CD4-positive, alpha-beta T cell treated with Interleukin-6 at 100 ng/mL for 8 hours (primary cell): Measurements from ENCODE around the gene FDPS.
A peak's percentile ranks its signal among the peaks of the same experiment; 100 is the strongest.

Experiments used
- DNase-seq: peaks from one replicate; pipeline ENCODE4 v3.0.0-alpha.2; 2020; ENCODE audit warnings: mixed read lengths, low spot score

Gene FDPS

DNA sequence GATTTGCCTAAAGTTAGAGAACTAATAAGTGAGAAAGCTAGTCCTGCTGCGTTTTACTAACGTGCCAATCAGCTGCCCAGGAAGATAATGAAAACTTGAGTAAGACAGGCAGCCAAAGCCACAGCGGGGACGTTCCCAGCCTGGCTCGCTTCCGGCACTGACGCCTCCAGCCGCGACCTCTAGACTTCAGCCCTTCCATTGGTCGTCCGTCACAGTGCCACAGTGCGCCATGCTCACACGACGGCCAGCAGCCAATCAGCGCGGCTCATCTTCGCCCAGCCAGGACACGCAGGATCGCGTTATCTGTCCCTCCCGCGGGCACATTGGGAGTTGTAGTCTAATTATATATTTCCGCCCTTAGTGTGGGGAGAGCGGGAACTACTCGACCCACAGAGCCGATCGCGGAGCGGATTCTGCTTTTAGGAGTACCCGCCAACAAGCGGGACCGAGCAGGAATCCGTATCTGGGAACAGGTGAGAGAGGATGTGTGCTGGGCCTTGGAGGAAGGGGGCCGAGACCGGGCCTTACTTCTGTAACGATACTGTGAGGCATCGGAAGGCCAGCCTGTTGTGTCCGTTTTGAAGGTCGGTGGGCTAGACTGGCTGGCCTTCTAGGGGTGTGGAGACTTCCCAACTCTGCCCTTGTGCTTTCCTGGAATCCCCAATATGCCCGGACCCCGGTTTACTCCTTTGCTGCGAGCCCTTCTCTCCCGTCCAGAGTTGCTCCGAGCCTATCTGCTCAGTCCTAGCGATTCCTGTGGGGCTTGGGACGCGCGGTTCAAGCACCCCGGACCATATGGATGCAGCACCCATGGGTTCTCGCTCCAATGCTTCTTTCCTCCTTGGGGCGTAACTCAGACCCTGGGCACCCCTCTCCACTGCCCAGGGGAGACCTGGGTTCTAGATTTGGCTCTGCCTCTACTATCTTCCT is at the start of gene FDPS:
Gene FDPS, plus strand, starts transcription at position 374 of the 930 bp plus-strand sequence. CDS start 924 bp downstream, outside the sequence.
- DNase-seq, result peak; percentile 98

DNA sequence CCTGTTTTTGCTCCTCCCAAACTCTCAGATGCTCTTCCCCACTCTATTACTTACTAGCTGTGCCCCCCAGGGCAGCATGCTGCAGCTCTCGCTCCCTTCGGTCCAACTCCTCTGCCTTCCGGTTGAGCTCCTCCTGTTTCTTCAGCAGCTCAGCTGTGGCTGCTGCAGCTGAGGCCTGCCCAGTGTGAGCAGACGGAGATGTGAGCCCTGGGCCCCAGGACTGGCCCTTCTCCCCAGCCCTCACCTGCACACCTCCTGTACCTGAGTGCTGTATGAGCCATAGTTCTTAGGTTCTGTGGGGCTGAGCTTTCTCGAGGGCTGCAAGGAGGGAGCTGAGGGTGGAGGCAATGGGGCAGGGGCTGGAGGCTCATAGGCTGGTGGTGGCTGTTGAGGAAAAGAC is 48.4 kb upstream of the FDPS start:
- no peak for DNase-seq

- no peak for DNase-seq
These were observed 47.2 kb upstream of the FDPS start for GRCh38 chr1:155261493-155261851.

DNA sequence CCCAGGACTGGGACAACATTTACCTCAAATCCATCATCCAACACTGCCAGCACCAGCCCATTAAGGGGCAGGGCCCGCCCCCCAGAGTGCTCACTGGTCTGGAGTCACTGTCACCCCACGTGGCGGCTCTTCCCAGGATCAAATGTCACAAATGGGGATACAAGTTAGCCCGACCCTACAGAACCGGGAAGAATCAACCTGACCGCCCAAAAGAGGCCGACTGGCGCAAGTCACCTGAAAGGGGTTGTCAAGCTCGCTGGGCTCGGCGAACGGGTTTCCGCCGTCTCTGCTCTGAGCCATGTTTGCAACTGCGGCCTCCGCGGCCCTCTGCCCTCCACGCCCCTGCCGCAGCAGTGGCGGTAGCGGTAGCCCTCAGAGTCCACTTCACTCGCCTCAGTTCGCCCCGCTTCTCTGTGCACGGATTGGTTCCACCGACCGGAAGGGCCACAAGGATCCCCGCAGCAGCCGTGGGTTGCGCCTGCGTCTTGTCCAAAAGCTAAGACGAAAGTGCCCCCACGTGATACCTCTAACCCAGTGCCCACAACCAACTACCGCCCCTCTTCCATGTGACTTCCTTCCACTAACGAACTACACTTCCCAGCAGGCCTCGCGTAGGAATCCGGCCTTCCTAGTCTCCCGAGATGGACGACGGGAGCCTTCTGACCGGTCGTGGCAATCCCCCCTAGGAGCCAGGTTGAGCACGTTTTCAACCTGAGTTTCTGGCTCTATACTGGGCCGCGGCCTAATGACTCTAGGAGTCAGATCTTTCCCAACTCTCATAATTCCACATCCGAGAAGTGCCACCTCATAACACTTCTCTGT is 46.6 kb upstream of the FDPS start, which contains the start of gene SCAMP3:
Gene SCAMP3, minus strand, starts transcription at position 509 of the 822 bp plus-strand sequence. Its CDS starts 209 bp downstream, at position 300.
- peak; percentile 88 for DNase-seq

- no peak for DNase-seq
These were observed 45.6 kb upstream of the FDPS start for GRCh38 chr1:155263067-155263466.

GRCh38 chr1:155266553-155266952 is 42.1 kb upstream of the FDPS start:
- DNase-seq, result no peak

DNA sequence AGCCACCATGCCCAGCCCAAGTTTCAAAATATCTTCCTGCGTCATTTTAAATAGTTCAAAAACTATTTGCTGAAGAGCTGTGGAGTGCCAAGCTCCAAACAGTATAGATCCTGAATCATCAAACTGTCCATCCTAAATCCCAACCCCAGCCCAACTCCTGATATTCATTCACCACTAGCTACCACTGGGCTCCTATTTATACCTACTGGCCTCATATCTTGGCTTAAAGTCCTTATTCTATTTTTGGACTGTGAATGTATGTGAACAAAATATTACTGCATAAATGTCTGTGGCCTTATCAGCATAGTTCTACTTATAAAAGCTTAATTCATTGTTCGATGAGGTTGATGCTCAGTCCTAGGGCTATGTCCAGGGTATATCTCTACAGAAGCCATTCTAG is 41.3 kb upstream of the FDPS start:
- DNase-seq, result no peak

GRCh38 chr1:155268630-155269029 is 40.0 kb upstream of the FDPS start:
- DNase-seq, result no peak

- DNase-seq, result no peak
These were observed 39.3 kb upstream of the FDPS start for GRCh38 chr1:155269381-155269780.

DNA sequence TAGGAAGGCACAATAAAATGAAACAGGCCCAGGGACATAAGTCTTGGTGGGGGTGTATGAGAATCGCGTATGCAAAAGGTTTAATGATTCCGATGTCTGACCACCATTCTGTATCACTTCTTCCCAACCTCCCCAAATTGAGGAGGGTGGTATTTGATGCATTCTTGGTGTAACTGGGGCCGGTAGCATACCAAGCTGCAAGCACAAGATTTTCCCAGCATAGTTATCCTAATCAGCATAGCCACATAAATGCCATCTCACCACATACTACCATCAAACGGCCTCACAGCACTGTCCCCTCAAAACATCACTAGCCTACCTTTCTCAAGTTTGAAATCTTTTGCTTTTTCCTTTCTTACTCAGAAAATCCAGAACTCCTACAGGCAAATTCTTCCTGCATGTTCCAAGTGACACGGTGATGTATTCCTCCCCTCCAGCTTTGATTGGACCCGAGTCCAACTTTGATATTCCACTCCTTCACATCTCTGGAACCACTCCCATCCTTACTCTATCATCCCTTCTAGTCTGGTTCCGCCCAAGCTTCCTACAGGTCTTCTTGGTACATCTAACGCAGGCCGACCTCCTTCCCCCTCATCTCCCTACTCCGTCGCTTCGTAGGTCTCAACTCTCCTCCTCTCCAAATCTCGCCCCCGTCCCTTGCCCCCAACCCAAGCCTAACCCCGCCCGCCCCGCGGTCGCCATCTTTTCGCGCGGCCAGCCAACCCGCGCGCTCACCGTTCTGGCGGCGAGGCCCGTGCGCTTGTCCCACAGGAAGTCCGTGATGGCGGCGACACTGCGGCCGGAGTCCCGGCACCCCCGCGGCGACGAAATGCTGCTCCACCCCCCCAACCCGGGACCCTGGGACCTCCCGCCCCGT is 36.0 kb upstream of the FDPS start:
- DNase-seq, result no peak

DNA sequence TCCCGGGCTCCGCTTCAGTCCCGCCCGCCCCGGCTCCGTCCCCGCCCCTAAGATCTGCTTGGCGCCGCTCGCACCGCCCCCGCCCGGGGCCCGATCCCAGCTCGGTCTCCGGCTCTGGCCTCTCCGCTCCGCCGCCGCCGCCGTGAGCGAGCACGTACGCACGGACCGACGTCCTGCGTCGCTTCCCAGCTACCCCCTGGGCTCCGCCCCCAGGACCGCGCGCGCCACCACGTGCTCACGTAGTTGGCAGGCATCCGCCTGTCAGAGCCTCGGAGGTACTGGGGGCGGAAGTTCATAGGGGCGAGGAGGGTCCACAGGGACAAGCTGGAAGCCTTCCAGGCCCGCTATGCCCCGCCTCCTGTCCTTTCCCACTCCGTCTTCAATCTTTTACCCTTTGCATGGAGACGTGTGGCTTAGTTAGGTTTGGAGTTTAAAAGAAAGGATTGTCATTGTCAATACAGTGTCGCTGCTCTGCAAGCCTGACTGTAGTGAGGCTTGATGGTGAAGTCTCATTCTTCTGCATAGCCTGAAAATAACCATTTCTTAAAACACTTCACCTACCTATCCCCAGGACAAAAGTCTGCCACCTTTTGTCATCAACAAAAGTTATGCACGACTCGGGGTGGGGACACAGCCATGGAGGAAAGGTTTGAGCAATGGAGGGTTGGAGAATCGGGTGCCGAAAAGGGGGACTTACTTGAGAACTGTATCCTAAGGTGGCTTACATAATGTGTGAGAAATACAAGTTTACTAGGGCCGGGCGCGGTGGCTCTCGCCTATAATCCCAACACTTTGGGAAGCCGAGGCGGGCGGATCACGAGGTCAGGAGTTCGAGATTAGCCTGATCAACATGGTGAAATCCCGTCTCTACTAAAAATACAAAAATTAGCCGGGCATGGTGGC is 35.1 kb upstream of the FDPS start, which contains the start of gene CLK2:
Gene CLK2, minus strand, starts transcription at position 162 of the 903 bp plus-strand sequence. CDS start 2,527 bp downstream, outside the sequence.
- peak; percentile 94 for DNase-seq

DNA sequence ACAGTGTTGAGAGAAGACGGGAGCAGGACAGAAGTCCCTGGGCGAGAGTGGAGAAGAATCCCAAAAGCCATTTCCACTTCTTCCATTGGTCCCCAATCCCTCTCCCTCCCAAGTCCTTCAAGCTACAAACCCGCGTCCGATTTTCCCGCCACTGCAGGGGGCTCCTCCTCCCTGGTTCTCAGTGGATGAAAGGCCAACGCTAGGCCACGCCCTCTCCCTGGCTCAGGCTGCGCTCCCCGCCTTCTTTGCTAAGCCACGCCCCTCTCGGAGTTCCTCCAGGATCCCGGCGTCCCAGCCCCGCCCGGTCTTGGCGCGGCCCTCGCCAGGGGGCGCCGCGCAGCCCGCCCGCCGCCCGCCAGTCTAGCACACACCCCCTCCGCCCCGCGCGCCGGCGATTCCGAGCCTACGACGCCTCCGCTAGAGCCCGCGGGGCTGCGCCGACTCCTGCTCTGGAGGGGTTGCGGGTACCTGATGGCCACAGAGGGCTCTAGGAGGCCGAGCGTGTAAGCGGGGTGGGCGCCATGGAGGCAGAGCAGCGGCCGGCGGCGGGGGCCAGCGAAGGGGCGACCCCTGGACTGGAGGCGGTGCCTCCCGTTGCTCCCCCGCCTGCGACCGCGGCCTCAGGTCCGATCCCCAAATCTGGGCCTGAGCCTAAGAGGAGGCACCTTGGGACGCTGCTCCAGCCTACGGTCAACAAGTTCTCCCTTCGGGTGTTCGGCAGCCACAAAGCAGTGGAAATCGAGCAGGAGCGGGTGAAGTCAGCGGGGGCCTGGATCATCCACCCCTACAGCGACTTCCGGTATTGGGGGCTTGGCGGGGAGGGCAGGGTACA is 31.4 kb upstream of the FDPS start, which contains the start of gene HCN3:
Gene HCN3, plus strand, starts transcription at position 394 of the 832 bp plus-strand sequence. Its CDS starts 128 bp downstream, at position 522.
- DNase-seq, result peak; percentile 95

DNA sequence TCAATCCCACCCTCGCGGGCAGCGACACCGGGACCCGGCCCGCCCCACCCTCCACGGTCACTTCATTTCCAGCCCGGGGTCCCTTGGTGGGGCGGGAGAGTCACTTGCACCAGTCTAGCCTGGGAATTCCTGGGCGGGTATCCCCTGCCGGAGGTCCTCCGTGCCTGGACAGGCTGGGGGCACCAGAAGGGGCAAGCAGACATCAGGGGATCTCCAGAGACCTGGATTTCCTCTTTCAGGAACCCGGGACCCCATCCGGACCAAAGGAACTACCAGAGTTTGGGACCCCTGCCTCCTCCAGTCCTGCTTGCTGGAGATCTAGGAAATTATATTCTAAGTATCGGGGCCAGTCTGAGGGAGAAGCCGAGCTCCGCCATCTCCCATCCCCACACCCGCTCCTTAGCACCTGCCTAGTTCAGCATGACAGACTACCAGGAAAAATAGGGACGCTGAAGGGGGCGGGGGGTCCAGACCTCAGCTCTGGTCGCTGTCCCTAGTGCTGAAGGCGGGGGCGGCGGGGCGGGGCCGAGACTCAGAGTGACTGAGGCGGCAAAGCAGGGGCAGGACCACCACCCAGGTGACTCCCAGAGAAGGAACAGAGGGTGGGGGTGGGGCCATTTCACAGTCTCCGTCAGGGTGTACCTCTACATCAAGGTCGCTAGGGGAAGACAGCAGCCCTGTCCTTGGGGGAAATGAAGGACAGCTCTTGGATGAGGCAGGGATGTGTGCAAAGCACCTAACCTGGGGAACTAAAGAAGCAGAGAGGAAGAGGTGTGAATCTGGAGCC is 30.6 kb upstream of the FDPS start:
- peak; percentile 57 for DNase-seq

GRCh38 chr1:155278689-155279160 is 29.9 kb upstream of the FDPS start:
- no peak for DNase-seq

- no peak for DNase-seq
These were observed 29.4 kb upstream of the FDPS start for GRCh38 chr1:155279268-155279667.

- DNase-seq, result no peak
These were observed 26.1 kb upstream of the FDPS start for GRCh38 chr1:155282488-155283091.

- DNase-seq, result no peak
These were observed 24.2 kb upstream of the FDPS start for GRCh38 chr1:155284476-155284875.

GRCh38 chr1:155285063-155285462 is 23.6 kb upstream of the FDPS start:
- DNase-seq, result no peak
